Activated CD8-positive, alpha-beta memory T cell treated with anti-CD3 and anti-CD28 coated beads, Interleukin-2, amount 10 ng/mL, durations not matched to agents 7 days and 5 days (primary cell): ENCODE measurements around the gene SLC22A3. TPM values are rescaled to one million over a fixed set of nuclear protein-coding genes. Genes with fewer than 3 reads are reported as not detected.
A peak's percentile ranks its signal among the peaks of the same experiment; 100 is the strongest.
"Not testable (repeated sequence)": the region's sequence is repeated elsewhere in the genome, so short reads cannot be mapped to it uniquely, and the experiment has no call there.

Experiments used
- ATAC-seq: fragments of 150-1000 bp; cut with Tn5 transposase; one replicate; pipeline ENCODE4 v1.10.0; 2021; ENCODE audit warnings: moderate library complexity
- CTCF ChIA-PET: fragments of 350-600 bp; sonication (Branson Sonifier 250); formaldehyde crosslinking; loops from one replicate; lab custom pipeline; 2021; ENCODE audit warnings: antibody characterized with exemption; lab: Charles Lee
- DNase-seq: peaks from one replicate; pipeline ENCODE4 v3.0.0-alpha.2; 2020
- H3K27ac Mint-ChIP-seq: one replicate; pipeline ENCODE4 v1.8.0; 2021; ENCODE audit warnings: mild to moderate bottlenecking, mixed read lengths
- H3K27me3 Mint-ChIP-seq: one replicate; pipeline ENCODE4 v1.8.0; 2021; ENCODE audit warnings: mixed read lengths
- H3K36me3 Mint-ChIP-seq: one replicate; pipeline ENCODE4 v1.8.0; 2021; ENCODE audit warnings: mild to moderate bottlenecking, mixed read lengths
- H3K4me1 Mint-ChIP-seq: one replicate; pipeline ENCODE4 v1.8.0; 2021; ENCODE audit warnings: mixed read lengths
- H3K4me3 Mint-ChIP-seq: one replicate; pipeline ENCODE4 v1.8.0; 2021; ENCODE audit warnings: mild to moderate bottlenecking, moderate library complexity, mixed read lengths
- H3K9me3 Mint-ChIP-seq: one replicate; pipeline ENCODE4 v1.8.0; 2022; ENCODE audit warnings: low read depth, mixed read lengths
- total RNA-seq, 2 experiments: library from RNA; stranded (reverse); gene quantifications; one replicate each; pipeline ENCODE4 v1.2.3, GENCODE V29; 2021

SLC22A3 gene
- total RNA-seq, 2 experiments from 2014 or later: not detected

GRCh38 chr6:160431791-160432404 is 83.7 kb downstream of the SLC22A3 start:
- CTCF ChIA-PET: no interaction called here
- no peak for ATAC-seq
- Mint-ChIP-seq H3K4me3 (no peak overlapping the region), H3K4me1 (peaks cover 5% of the 10 kb centered on the region), H3K27ac (no peak overlapping the region), H3K9me3 (no peaks in the 10 kb centered on the region), H3K36me3 (no peaks in the 10 kb centered on the region), H3K27me3 (peaks cover 23% of the 10 kb centered on the region)
- no peak for DNase-seq

GRCh38 chr6:160435935-160436334 is 87.8 kb downstream of the SLC22A3 start:
- H3K4me1 Mint-ChIP-seq: peaks cover 5% of the 10 kb centered on the region
- H3K27me3 Mint-ChIP-seq: peaks cover 35% of the 10 kb centered on the region
- no peaks in the 10 kb centered on the region for H3K36me3 Mint-ChIP-seq
- peak; percentile 42 for ATAC-seq
- peak overlapping the region; percentile 32 for H3K27ac Mint-ChIP-seq
- CTCF ChIA-PET: no interaction called here
- H3K9me3 Mint-ChIP-seq: no peaks in the 10 kb centered on the region
- H3K4me3 Mint-ChIP-seq: no peak overlapping the region
- DNase-seq: peak; percentile 56

GRCh38 chr6:160437154-160437553 is 89.0 kb downstream of the SLC22A3 start:
- peaks cover 36% of the 10 kb centered on the region for H3K27me3 Mint-ChIP-seq
- H3K4me1 Mint-ChIP-seq: peaks cover 5% of the 10 kb centered on the region
- DNase-seq (no peak), ATAC-seq (no peak)
- H3K36me3 Mint-ChIP-seq: no peaks in the 10 kb centered on the region
- no peak overlapping the region for H3K4me3 Mint-ChIP-seq
- no peak overlapping the region for H3K27ac Mint-ChIP-seq
- CTCF ChIA-PET: no interaction called here
- no peaks in the 10 kb centered on the region for H3K9me3 Mint-ChIP-seq

- H3K4me1 Mint-ChIP-seq: peaks cover 5% of the 10 kb centered on the region
- CTCF ChIA-PET: interaction anchor here (1.1 kb wide), 1 partner anchor 299 kb away, joined by 3 read pairs; no protein-coding TSS in a partner anchor
- DNase-seq: no peak
- no peak overlapping the region for H3K27ac Mint-ChIP-seq
- peaks cover 36% of the 10 kb centered on the region for H3K27me3 Mint-ChIP-seq
- H3K36me3 Mint-ChIP-seq: no peaks in the 10 kb centered on the region
- H3K9me3 Mint-ChIP-seq: no peaks in the 10 kb centered on the region
- H3K4me3 Mint-ChIP-seq: no peak overlapping the region
- no peak for ATAC-seq
These were observed 89.6 kb downstream of the SLC22A3 start for GRCh38 chr6:160437775-160438174.

- H3K36me3 Mint-ChIP-seq: no peaks in the 10 kb centered on the region
- CTCF ChIA-PET: interaction anchor here (1.1 to 1.4 kb wide), 2 partner anchors 17 to 300 kb away, joined by 3 read pairs; no protein-coding TSS in a partner anchor
- DNase-seq (no peak), ATAC-seq (no peak)
- peaks cover 38% of the 10 kb centered on the region for H3K27me3 Mint-ChIP-seq
- H3K4me1 Mint-ChIP-seq: peaks cover 5% of the 10 kb centered on the region
- H3K4me3 Mint-ChIP-seq: no peak overlapping the region
- H3K27ac Mint-ChIP-seq: no peak overlapping the region
- H3K9me3 Mint-ChIP-seq: no peaks in the 10 kb centered on the region
These were observed 90.3 kb downstream of the SLC22A3 start for GRCh38 chr6:160438481-160438880.

GRCh38 chr6:160439751-160440150 is 91.6 kb downstream of the SLC22A3 start:
- no peaks in the 10 kb centered on the region for H3K9me3 Mint-ChIP-seq

GRCh38 chr6:160442151-160442550 is 94.0 kb downstream of the SLC22A3 start:
- H3K27me3 Mint-ChIP-seq: peaks cover 22% of the 10 kb centered on the region
- H3K4me1 Mint-ChIP-seq: no peaks in the 10 kb centered on the region
- no peak for ATAC-seq
- H3K4me3 Mint-ChIP-seq: no peak overlapping the region
- no peak for DNase-seq
- H3K9me3 Mint-ChIP-seq: no peaks in the 10 kb centered on the region
- H3K36me3 Mint-ChIP-seq: no peaks in the 10 kb centered on the region
- CTCF ChIA-PET: interaction anchor here (1.1 kb wide), 1 partner anchor 13 kb away, joined by 3 read pairs; no protein-coding TSS in a partner anchor
- H3K27ac Mint-ChIP-seq: no peak overlapping the region

More at GRCh38 chr6:160439751-160440150, 91.6 kb downstream of the SLC22A3 start:
- DNase-seq (no peak), ATAC-seq (no peak)
- H3K4me3 Mint-ChIP-seq: no peak overlapping the region
- peaks cover 35% of the 10 kb centered on the region for H3K27me3 Mint-ChIP-seq
- H3K4me1 Mint-ChIP-seq: peaks cover 5% of the 10 kb centered on the region
- H3K27ac Mint-ChIP-seq: no peak overlapping the region
- CTCF ChIA-PET: interaction anchor here (1.4 kb wide), 1 partner anchor 16 kb away, joined by 3 read pairs; no protein-coding TSS in a partner anchor
- H3K36me3 Mint-ChIP-seq: no peaks in the 10 kb centered on the region

GRCh38 chr6:160445130-160445529 is 97.0 kb downstream of the SLC22A3 start:
- ATAC-seq: no peak
- CTCF ChIA-PET: no interaction called here

GRCh38 chr6:160447350-160447749 is 99.2 kb downstream of the SLC22A3 start:
- Mint-ChIP-seq H3K36me3 (no peaks in the 10 kb centered on the region), H3K27me3 (peaks cover 2% of the 10 kb centered on the region), H3K4me3 (no peak overlapping the region), H3K27ac (no peak overlapping the region), H3K4me1 (no peaks in the 10 kb centered on the region), H3K9me3 (no peaks in the 10 kb centered on the region)
- ATAC-seq (no peak), DNase-seq (no peak)
- CTCF ChIA-PET: no interaction called here

More at GRCh38 chr6:160445130-160445529, 97.0 kb downstream of the SLC22A3 start:
- no peak for DNase-seq
- H3K36me3 Mint-ChIP-seq: no peaks in the 10 kb centered on the region
- H3K27me3 Mint-ChIP-seq: peaks cover 8% of the 10 kb centered on the region
- H3K27ac Mint-ChIP-seq: no peak overlapping the region
- no peaks in the 10 kb centered on the region for H3K4me1 Mint-ChIP-seq
- no peaks in the 10 kb centered on the region for H3K9me3 Mint-ChIP-seq
- H3K4me3 Mint-ChIP-seq: no peak overlapping the region

GRCh38 chr6:160449787-160450186 is 101.6 kb downstream of the SLC22A3 start:
- H3K4me1 Mint-ChIP-seq, H3K4me3 Mint-ChIP-seq, H3K36me3 Mint-ChIP-seq, H3K27ac Mint-ChIP-seq, DNase-seq, H3K27me3 Mint-ChIP-seq, H3K9me3 Mint-ChIP-seq, ATAC-seq: not testable (repeated sequence)
- CTCF ChIA-PET: interaction anchor here (1.1 kb wide), 1 partner anchor 84 kb away, joined by 4 read pairs; no protein-coding TSS in a partner anchor

GRCh38 chr6:160450849-160451248 is 102.7 kb downstream of the SLC22A3 start:
- Mint-ChIP-seq H3K4me1 (no peaks in the 10 kb centered on the region), H3K27me3 (no peaks in the 10 kb centered on the region), H3K36me3 (peaks cover 1% of the 10 kb centered on the region), H3K4me3 (no peak overlapping the region), H3K27ac (no peak overlapping the region), H3K9me3 (no peaks in the 10 kb centered on the region)
- DNase-seq: no peak
- ATAC-seq: no peak
- CTCF ChIA-PET: interaction anchor here (1.1 kb wide), 1 partner anchor 83 kb away, joined by 4 read pairs; no protein-coding TSS in a partner anchor

- H3K27ac Mint-ChIP-seq: no peak overlapping the region
- ATAC-seq (no peak), DNase-seq (no peak)
- peaks cover 18% of the 10 kb centered on the region for H3K36me3 Mint-ChIP-seq
- no peak overlapping the region for H3K4me3 Mint-ChIP-seq
- no peaks in the 10 kb centered on the region for H3K27me3 Mint-ChIP-seq
- H3K4me1 Mint-ChIP-seq: peaks cover 9% of the 10 kb centered on the region
- H3K9me3 Mint-ChIP-seq: peaks cover 3% of the 10 kb centered on the region
- CTCF ChIA-PET: interaction anchor here (3.2 to 4.1 kb wide), 3 partner anchors 79 to 763 kb away, joined by 10 to 31 read pairs (median 18); no protein-coding TSS in a partner anchor
These were observed 106.1 kb downstream of the SLC22A3 start for GRCh38 chr6:160454303-160454702.

GRCh38 chr6:160455081-160455480 is 106.9 kb downstream of the SLC22A3 start:
- peaks cover 3% of the 10 kb centered on the region for H3K9me3 Mint-ChIP-seq
- CTCF ChIA-PET: interaction anchor here (0.6 to 4.1 kb wide), 23 partner anchors 13 to 772 kb away, joined by 3 to 31 read pairs (median 3); no protein-coding TSS in a partner anchor
- H3K4me1 Mint-ChIP-seq: peaks cover 15% of the 10 kb centered on the region
- no peak overlapping the region for H3K27ac Mint-ChIP-seq
- no peak for DNase-seq
- no peak overlapping the region for H3K4me3 Mint-ChIP-seq
- ATAC-seq: no peak
- peaks cover 3% of the 10 kb centered on the region for H3K27me3 Mint-ChIP-seq
- peaks cover 26% of the 10 kb centered on the region for H3K36me3 Mint-ChIP-seq
